GM12874 (cell line): ENCODE results near the gene ARID1B.

Source experiments
- TF ChIP-seq, protein P1 (sequence below): IDR thresholded peaks from 2 replicates; pipeline ENCODE4 v1.5.1; 2011; ENCODE audit warnings: low read depth, mild to moderate bottlenecking, control low read depth, low read length, moderate library complexity; ENCODE audit not compliant: insufficient read depth

Gene ARID1B

DNA sequence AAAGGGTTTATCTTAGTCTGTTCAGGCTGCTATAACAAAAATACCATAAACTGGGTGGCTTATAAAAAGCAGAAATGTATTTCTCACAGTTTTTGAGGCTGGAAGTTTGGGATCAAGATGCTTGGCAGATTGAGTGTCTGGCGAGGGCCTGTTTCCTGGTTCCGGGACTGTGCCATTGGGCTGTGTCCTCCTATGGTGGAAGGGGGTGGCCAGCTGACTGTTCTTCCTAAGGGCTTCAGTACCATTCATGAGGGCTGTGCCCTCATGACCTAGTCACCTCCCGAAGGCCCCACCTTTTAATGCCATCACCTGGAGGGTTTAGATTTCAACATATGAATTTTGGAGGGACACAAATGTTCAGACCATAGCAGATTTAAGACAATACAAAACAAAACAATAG is 91.2 kb downstream of the ARID1B start:
- TF ChIP-seq, protein P1, sequence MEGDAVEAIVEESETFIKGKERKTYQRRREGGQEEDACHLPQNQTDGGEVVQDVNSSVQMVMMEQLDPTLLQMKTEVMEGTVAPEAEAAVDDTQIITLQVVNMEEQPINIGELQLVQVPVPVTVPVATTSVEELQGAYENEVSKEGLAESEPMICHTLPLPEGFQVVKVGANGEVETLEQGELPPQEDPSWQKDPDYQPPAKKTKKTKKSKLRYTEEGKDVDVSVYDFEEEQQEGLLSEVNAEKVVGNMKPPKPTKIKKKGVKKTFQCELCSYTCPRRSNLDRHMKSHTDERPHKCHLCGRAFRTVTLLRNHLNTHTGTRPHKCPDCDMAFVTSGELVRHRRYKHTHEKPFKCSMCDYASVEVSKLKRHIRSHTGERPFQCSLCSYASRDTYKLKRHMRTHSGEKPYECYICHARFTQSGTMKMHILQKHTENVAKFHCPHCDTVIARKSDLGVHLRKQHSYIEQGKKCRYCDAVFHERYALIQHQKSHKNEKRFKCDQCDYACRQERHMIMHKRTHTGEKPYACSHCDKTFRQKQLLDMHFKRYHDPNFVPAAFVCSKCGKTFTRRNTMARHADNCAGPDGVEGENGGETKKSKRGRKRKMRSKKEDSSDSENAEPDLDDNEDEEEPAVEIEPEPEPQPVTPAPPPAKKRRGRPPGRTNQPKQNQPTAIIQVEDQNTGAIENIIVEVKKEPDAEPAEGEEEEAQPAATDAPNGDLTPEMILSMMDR, result no peak

DNA sequence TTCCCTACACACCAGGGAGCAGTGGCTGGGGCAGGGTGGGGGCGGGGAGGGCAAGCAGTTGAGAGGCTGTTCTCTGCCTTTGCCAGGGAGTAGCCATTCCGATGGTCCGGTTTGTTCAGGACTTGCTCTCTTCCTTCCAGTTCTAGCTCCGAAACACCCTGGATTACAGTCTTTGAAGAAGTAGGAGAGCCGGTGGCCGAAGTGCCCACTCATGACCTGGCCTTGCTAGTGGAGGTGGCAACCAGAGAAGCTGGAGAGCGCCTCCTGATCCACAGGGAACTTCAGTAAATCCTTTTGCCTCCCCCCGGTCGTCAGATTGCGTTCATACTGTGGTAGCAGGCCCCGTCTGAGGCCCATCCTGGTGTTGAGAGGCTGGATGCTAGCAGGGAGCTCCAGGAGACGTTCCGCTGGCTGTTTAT is 92.8 kb downstream of the ARID1B start:
- TF ChIP-seq, protein P1, result no peak

DNA sequence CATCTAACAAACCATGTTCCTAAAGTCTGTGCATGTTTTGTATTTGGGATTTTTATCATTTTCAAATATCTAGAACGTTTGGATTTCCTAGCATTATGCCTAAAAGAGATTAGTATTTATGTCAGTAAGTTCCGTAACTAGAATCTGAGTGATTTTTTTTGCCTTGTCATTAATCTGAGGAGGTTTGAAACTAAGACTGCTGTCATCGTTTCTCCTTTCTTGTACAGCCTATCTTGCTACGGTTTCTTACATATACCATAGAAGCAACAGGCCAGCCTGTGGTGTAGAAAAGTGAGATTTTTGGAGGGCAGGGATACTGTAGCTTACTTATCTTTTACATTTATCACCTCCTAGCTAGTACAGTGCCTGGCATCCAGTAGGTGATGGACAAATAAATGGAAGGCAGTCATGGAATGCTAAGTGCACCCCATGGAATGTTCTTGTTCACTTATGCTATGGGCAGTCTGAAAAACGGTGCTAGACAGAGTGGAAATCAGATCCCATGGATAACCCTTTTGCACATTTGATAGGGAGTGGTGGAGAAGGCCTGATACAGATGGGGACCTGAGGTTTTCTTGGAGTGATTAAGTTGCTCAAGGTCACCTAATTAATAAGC is 93.9 kb downstream of the ARID1B start:
- TF ChIP-seq, protein P1, result no peak

DNA sequence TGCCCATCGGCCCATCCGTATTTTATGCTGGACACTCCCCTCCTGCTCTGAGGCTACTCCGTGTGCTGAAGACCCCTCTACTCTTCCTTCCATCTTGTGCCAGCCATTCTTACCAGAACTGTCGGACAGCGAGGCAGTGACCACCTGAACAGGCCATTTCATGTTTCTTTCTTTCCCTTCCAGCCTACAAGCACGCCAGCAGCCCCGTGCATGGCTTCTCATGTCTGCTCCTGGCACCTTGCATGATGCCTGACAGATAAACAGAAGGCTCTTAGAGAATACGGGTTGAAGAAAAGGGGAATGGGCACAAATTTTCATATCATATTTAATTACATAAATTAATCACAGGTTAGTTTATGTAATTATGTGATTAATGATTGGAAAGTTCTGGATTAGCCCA is 95.7 kb downstream of the ARID1B start:
- TF ChIP-seq, protein P1, result no peak

DNA sequence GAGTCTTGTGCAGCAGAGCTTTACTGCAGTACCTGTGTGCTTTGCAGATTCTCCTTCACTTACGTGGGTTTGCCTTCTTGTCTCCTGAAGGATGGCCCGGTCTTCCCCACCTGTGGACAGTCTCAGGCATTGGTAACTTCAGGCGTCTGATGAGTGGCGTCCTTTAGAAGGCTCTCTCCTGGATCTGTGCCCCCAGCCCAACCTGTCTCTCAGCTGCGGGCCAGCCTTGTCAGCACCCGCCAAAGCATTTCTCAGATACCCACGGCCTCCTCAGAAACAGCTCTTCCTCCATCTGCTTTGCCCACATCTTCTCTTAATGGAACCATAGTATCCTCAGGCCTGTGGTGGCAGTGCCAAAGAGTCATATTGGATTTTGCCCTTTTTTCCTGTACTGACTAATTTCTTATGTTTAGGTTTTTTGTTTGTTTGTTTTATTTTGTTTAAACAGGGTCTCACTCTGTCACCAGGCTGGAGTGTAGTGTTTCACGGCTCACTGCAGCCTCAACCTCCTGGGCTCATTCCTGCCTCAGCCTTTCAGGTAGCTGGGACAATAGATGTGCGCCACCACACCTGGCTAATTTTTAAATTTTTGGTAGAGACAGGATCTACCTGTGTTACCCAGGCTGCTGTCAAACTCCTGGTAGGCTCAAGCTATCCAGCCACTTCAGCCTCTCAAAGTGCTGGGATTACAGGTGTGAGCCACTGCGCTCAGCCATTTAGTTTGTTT is 96.6 kb downstream of the ARID1B start:
- TF ChIP-seq, protein P1, result no peak

DNA sequence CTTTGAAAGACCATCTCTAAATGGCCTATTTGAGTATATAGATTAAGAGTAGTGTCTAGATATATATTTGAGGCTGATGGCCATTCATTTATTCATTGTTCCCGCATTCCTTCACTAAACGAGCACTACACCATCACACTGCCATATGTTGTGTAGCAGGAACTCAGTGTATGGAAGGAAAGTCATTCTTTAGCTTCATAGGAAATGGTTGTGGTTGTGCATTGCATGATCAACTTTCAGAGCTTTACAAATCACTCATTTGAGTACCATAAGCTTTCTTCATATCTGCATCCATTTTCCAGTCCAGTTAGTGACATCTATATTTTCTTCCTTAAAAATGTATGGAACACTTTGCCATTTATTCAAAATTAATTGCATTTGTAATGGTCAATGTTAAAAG is 97.9 kb downstream of the ARID1B start:
- TF ChIP-seq, protein P1, result no peak

DNA sequence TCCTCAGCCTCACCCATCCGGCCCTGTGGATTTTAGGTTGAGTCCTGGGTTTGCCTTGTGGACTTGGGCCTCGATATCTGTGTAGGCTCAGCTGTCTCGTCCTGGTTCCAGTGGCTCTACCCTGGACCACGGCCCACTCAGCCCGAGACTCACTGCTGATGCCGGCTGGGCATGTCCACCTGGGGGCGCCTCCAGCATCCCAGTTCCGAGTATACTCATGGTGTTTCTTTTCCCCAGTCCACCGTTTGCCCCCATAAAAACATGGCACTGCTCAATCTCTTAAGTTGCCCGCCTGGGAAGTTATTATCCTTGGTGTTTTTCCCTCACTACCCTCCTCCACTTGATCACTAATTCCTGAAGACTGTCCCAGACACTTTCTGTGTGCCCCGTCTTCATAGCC is 99.1 kb downstream of the ARID1B start:
- TF ChIP-seq, protein P1, result no peak
